Pons (tissue), 1 donor: ENCODE results near the gene SPNS2.

Experiments used
- DNase-seq: peaks from one replicate; pipeline ENCODE4 v3.0.0-alpha.2; 2016; ENCODE audit warnings: low spot score

The SPNS2 gene

DNA sequence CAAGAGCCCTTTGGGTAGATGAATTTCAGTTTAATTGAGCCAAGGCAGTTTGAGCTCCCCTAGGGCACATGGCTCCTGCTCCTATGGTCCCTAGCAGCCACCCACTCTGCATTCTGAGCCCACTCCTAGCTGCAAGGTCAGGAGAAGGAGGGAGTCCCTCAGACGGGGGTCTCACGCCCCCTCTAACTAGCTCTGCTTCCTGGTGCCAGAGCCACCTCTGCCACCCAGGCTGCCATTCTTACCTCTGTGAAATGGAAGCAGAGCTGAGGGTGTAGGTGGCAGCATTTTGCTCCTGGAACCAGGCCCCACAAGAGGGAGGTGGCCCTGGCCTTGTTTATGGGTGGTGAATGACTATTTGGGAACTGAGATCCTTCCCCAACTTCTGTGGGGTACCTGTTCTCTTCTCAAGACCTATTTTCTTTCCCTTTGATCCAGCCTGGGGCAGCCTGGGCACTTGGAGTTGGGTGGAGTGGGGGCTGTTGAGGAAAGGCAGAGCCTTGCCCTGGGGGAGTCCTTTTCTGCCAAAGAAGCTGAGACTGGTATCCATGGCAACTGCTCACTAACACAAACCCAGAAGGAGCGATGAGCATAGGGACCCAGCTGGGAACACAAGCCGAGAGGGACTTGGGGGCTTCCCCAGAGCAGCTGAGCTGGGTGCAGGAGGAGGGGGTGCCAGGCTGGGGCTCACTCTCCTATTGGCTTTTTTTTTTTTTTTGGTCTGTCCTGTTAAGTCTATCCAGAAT, 4.8 kb downstream of the SPNS2 start:
- DNase-seq, result no peak

DNA sequence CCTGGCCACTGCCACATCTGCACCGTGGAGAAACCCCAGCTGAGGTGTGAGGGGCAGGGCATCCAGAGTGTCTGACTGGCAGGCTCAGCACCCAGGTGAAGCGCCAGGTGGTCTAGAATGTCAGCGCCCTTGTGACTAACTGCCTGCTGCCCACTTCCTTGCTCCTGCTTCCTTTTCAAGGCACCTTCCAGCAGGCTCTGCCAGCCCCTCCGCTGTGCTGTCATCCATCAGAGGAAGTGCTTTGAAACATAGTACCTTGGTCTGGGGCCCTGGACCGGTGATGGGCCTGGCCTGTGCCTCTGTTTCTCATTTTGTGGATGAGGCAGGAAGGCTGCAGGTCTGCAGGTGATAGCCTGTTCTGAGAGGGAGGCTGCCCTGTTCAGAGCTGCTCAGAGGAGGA, 5.5 kb downstream of the SPNS2 start:
- no peak for DNase-seq

- no peak for DNase-seq
Observed at GRCh38 chr17:4505187-4505586, 6.5 kb downstream of the SPNS2 start.

DNA sequence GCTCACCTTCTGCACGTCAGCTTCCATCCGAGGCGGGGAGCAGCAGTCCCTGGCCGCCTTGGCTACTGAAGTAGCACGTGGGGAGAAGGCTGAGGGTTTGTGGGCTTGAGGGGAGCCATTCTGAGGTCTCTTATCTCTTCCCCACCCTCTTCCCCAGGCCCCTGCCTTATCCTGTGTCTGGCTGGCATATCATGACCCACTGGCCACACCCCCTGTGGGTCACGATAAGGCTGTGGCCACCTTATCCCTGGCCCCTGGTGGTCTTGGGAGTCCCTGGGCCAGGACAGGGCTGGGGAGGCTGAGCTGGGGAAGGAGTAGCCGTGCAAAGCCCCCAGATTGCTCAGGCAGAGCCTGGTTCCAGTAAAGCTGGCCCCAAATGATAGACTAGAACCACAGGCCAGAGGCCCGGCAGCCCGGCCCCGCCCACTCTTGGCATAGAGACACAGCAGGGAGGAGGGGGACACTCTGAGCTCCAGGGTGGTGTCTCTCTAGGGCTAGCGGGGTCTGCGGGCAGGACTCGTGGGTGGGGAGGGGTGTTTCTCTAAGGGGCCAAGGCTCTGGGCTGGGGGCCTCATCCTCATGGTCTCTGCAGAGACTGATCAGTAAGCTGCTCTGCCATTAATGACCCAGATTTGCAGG, 7.6 kb downstream of the SPNS2 start:
- DNase-seq, result no peak

GRCh38 chr17:4506892-4507291, 8.2 kb downstream of the SPNS2 start:
- DNase-seq, result no peak

DNA sequence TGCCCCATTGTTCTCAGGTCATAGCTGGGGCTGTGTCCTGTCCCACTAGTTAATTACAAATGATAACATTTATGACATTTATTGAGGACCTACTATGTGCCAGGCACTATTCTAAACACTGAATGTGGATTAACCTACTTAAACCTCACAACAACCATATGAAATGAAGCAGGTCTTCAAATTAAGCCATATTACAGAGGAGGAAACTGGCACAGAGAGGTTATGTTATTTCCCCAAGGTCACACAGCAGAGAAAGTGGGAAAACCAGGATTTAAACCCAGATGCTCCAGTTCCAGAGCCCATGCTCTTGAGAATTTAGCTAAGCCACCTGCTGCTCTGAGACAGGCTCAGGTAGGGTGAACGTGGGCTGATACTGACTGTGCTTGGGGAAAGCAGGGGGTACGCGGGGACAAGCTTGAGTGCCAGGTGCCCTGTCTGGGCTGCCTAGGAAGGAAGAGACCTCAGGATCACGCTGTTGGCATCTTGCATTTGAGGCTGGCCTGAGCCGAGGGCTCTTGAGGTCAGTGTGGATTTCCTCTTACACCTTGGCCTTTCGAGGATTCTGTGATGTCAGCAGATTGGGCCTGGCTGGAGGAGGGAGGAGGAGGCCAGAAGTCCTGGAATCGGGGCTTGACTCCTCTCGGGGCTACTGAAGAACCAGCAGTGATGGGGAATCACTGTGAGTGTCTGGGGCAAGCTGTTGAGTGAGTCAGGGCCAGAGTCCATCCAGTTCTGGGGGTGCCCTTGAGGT, 8.9 kb downstream of the SPNS2 start:
- no peak for DNase-seq

GRCh38 chr17:4508207-4508606, 9.5 kb downstream of the SPNS2 start:
- DNase-seq, result no peak

DNA sequence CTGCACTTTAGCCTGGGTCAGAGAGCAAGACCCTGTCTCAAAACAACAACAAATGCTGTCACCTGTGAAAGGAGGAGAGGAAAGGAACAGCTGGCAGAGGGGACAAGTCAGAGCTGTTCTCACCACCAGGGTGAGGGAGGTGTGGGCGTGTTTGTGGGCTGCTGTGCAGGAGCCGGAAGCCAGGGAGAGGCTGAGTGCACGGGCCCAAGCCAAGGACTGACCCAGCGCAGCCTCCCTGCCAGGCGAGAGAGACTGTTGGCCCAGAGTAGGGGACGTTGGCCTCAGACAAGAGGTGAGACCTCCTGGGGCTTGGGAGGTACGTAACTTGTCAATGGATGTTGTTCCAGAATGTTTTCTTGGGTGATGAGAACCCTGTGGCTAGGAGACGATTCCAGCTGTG, 10.7 kb downstream of the SPNS2 start:
- DNase-seq, result no peak

GRCh38 chr17:4509923-4510617, 11.4 kb downstream of the SPNS2 start:
- DNase-seq, result no peak

DNA sequence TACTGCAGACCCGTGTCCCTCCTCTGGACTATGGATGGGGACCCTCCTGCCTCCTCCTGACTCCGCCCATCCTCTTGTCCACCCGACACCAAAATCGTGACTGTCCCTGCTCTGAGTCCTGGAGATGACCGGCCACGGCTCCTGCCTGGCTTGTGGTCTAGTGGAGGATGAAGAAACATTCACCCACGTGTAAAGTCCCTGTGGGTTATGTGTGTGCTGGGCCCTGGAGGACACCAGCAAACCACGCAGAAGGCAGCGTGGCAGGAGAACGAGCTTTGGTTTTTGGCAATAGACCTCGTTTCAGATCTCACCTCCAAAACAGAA, 11.9 kb downstream of the SPNS2 start:
- DNase-seq, result no peak

DNA sequence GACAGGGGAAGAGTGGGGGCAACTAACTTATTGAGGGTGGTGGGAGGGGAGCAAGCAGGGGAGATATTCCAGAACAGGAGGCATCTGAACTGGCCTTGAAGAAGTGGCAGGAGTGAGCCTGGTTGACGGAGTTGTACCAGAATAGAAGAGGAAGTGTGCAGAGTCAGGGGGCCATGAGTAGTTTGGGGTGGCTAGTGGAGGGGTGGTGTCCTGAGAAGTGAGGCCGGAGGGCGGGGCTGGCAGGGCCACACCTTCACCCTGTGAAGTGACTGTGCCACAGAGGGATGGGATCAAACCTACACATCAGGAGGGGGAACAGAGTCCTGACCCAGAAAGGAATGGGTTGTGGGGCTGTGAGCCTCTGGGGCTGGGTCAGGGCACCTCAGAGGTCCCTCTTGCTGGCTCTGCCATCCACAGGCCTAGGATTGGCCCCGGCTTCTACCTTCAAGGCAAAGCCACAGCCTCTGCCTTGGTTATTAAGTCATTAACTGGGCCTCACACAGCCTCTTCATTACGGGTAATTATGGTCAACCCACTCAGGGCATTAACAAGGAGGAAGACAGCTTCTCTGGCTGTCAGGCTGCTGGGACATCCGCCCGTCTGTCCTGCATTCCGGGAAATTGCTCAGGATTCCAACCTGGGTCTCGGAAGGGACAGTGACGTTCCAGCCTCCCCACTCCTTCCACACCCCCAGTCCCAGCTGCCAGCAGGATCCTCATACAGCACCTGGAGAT, 12.7 kb downstream of the SPNS2 start:
- peak; percentile 59 for DNase-seq

DNA sequence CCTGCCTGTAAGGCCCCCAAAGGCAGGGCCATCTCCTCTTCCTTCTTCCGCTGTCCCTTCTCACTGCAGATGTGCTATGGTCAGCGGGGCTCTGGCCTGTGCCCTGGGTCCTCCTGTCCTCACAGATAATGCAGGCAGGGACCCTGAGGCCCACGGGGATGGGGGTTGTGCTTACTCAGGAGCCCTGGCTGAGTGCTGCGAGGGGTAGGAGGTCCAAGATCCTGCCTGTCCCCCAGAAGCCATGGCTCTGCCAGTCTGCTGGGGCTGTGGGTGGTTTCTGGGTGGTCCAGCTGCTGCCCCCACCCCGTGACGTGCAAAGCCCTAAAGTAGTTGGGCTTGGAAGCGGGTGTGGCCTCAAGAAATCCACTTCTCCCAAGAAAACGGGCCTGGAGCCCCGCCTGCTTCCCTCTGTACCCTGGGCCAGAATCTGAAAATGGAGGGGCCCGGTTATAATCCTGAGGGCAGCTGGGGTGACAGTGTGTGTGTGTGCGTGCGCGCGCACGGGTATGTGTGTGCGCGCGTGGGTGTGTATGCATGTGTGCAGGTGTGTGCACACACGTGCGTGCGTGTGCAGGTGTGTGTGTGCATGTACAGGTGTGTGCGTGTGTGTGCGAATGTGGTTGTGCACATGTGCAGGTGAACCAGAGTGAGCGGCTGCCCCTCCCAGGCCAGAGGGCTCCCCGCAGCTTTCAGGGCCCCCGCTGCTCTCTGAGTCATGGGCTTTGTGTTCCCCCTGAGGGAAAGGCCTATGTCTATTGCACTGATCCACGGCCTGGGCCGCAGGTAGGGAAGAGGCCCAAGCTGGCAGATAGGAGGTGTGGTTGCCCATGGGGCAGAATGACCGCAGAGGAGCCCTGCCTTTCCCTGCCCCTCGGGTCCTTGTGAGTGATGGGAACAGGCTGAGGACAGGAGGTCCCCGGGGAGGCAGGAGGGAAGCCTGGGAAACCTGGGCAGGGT, 13.8 kb downstream of the SPNS2 start:
- DNase-seq, result no peak

DNA sequence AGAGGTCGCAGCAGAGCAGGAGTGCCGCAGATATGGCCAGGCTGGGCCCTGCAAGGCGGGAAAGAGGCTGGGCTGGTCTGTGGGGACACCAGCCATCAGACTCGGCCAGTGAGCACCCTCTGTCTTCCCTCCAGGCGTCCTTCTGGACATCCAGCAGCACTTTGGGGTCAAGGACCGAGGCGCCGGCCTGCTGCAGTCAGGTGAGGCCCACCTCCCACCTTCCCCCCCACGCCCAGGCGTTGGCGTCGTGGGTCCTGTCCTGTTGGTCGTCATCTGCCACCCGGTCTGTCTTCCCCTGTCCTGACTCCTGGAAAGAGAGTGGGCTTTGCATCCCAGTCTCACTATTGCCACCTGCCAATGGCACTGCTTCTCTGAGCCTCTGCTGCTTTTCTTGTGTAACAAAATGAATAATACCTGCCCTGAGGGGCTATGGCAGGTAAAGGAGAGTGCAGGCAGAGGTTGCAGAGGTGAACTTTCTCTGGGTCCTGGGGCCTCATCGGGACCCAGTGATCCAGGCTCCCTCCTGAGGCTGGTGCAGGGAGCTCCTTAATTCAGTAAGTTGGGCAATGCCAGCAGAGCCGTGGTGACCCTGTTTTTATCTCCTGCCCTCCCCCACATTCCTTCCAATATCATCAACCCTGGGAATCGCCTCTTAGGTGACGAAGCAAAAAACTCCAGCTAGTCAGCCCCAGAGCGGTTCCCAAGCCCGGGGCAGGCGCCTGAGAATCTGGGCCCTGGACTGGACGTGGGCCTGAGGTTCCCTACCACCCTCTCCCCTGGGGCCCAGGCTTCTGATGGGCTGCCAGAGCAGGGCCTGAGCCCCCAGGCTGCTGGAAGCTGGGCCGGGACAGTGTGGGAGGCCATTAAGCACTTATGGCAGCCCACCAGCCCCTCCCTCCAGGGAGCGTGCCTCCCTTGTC, 14.7 kb downstream of the SPNS2 start:
- no peak for DNase-seq

- no peak for DNase-seq
Observed at GRCh38 chr17:4514206-4514605, 15.5 kb downstream of the SPNS2 start.

- DNase-seq, result no peak
Observed at GRCh38 chr17:4514779-4515178, 16.1 kb downstream of the SPNS2 start.

DNA sequence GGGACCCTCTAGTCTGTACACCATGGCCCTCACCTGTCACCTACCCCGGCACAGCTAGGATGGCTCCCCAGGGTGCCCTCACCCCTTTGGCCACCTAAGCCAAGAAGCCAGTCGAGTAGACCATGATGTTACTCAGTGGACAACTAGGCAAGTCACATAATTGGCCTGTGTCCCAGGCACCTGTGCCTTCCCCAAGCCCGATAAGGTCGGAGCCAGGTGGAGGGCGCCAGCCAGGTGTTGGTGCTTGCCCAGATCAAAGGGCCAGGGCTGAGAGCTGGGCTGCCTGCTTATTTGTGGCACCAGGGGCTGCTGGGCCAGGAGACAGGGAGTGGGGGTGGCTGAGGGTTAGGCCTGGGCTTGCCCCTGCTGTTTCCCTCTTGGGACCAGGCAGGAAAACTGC, 16.8 kb downstream of the SPNS2 start:
- no peak for DNase-seq

- DNase-seq, result no peak
Observed at GRCh38 chr17:4516735-4517134, 18.1 kb downstream of the SPNS2 start.

DNA sequence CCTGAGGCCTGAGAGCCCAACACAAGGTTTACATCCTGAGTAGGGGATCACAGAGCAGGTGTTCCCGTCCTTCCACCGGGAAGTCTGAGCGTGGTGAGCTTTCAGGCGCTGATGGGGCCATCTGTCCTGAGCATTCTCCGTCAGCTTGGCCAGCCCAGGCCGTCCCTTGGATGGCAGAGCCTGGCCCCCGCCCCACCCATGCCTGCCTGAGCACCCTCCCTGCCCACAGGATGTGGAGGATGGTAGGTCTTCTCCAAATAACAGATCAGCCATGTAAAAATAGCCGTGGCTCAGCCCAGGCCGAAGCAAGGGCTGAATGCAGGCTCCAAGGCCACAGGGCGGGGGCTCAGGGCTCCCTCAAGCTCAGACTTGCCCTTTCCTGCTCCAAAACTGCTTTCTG, 20.2 kb downstream of the SPNS2 start:
- DNase-seq, result no peak

GRCh38 chr17:4519361-4519788, 20.7 kb downstream of the SPNS2 start:
- no peak for DNase-seq
